ENCODE data around the gene TIGD3.

TIGD3 gene

DNA sequence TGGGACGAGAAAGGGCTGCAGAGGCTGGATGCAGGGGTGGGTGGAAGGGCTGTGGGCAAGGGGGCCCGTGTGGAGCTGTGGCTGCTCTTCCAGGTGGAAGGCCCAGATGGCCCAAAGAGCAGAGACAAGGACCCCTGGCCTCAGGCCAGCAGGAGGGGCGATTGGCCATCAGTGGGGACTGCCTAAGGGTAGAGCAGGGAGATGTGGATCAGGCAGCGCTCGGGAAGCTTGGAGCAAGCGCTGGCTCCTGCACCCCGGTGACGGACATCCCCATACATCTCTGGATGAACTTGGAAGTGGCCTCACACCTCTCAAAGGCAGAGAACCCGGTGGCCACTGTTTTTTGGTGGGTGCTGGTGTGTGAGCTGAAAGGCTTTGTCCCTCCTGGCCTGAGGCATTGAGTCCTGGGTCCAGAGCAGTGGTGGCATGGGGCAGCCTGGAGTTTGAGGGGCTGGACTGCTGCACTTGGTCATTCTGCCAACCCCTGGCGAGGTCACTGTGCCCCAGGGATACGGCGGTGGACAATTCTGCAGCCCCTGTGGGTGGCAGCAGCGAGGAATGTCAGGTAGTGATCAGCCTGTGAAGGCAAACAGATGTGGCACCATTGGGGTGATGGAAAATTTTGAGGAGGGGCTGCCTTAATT lies 37.8 kb downstream of the TIGD3 start:
- DNase-seq: no peak

DNA sequence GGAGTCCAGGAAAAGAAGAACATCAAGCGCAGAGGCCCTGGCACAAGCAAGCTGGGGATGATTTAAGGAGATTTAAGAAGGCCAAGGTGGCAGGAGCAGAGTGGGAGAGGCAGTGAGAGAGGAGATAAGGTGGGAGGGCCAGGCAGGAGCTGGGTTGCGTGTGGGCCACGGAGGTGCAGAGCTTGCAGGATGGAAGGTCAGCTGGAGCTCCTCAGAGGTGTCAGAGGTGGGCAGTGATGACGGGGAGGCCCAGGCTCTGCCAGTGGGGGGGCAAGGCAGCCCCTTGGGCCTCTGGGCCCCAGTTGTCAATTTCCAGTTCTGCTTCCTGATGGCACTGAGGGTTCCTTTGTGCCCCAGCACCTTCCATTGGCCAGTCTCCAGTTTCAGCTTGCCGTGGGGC lies 38.3 kb downstream of the TIGD3 start:
- DNase-seq: no peak

DNA sequence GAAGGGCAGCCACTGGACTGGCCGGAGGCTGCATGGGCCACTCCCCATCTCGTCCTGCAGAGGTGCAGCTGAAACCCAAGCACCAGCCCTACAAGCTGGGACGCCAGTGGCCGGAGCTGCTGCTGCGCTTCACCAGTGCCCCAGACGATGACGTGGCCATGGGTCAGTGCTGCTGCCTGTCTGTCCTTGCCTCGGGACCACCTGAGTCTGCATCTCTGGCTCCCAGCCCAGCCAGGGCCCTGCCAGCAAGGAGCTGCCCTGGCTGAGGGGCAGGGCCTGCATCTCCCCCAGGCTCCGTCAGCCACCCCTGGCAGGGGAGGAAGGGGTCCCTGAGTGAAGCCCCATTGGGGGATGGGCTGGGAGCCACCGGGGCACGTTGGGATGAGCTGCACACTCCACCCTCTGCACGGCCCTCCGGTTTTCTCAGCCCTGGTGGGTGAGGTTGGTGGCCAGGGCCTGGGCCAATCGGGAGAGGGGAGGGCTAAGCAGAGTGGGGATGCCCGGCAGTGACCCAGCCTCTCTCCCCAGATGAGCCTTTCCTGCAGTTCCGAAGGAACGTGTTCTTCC lies 39.0 kb downstream of the TIGD3 start:
- DNase-seq: no peak

GRCh38 chr11:65394125-65394536 lies 39.6 kb downstream of the TIGD3 start:
- no peak for DNase-seq

- DNase-seq: no peak
These were observed 41.5 kb downstream of the TIGD3 start for GRCh38 chr11:65395961-65396530.

DNA sequence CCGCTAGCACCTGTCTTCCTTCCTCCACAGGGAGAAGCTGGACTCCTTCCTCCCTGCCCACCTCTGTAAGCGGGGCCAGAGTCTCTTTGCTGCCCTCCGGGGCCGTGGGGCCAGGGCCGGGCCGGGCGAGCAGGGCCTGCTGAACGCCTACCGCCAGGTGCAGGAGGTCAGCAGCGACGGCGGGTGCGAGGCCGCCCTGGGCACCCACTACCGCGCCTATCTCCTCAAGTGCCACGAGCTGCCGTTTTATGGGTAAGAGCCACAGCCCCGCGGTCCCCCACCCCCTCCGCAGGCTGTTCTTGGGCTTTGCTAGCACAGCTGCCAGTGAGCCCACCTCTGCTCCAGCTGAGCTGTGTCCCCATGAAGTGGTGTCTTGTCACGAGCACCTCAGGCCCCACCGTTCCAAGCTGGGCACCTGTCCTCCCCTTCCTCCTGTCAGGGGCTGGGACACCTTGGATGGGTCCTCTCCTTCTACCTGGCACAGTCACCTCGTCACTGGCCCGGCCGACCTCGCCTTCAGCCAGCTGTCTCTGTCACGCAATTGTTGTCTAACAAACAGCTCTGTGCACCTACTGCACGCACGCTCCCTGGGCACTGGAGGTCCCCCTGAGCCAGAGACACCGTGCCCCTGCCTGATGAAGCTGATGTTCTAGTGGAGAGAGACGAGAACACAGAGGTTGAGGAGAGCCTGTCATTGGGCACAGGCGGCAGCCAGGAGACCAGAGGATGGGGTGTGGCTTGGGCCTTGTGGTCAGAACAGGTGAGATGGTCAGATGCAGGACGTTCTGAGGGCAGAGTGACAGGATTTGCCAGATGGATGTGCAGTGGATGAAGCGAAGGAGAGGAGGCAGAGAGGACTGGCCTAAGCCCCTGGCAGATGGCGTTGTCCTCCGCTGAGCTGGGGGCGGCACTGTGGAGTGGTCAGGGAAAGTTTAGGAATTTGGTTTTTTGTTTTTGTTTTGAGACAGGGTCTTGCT lies 42.5 kb downstream of the TIGD3 start:
- DNase-seq: no peak

DNA sequence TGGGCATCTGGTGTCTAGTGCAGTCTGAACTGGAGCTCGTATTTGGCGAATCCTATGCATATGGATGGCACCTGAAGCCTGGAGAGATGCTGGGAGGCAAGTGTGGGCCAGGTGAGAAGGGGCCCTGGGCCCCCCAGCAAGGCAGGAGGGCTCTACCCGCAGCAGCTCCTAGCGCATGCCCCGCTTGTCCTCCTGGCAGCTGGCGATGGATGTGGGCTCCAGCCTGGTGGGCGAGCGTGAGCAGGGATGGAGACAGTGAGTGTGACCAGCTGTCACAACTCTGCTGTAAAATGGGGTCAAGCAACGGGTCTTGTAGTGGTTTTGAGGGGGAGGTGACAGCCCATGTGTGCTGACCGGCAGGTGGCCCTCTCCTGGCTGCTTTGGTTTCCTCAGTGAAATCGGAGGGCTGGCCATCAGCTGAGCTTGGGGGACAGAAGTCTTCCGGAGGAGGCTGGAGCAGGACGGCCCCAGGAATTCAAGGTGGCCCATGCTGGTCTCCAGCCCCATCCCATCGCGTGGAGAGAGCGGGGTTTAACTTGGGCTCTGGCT lies 43.9 kb downstream of the TIGD3 start:
- no peak for DNase-seq

DNA sequence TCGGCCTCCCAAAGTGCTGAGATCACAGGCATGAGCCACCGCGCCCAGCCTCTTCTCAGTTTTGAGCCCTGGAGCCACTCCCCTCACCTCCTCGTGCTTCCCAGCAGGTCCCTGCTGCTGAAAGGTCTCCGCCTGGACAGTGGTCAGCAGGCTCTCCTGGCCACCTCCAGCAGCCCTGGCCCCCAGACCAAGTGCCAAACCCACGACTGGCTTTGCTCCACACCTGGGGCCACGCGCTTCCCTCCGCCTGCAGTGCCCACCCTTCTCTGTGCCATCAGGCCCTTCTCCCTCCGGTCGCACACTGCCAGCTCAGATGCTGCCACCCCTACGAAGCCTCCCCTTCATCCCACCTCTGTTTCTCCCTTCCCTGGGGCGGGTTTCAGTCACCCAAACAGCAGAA lies 44.7 kb downstream of the TIGD3 start:
- no peak for DNase-seq

DNA sequence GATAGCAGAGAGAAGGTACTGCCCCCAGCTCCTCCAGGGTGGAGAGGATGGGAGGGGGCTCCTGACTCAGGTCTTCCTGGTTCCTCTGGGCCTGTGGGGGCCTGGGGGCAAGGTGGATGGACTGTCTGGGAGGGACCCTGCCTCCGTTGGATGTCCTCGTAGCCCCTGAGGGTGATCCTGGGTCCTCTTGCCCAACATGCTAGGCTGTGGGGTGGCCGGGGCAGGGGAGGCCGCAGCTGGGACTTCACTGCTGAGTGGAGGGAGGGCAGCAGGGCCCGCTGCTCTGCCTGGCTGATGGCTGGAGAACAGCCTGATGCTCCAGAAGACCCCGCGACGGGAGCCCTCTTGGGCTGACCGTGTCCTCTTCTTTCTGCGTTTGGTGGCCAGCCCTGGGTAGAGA lies 45.3 kb downstream of the TIGD3 start:
- no peak for DNase-seq

DNA sequence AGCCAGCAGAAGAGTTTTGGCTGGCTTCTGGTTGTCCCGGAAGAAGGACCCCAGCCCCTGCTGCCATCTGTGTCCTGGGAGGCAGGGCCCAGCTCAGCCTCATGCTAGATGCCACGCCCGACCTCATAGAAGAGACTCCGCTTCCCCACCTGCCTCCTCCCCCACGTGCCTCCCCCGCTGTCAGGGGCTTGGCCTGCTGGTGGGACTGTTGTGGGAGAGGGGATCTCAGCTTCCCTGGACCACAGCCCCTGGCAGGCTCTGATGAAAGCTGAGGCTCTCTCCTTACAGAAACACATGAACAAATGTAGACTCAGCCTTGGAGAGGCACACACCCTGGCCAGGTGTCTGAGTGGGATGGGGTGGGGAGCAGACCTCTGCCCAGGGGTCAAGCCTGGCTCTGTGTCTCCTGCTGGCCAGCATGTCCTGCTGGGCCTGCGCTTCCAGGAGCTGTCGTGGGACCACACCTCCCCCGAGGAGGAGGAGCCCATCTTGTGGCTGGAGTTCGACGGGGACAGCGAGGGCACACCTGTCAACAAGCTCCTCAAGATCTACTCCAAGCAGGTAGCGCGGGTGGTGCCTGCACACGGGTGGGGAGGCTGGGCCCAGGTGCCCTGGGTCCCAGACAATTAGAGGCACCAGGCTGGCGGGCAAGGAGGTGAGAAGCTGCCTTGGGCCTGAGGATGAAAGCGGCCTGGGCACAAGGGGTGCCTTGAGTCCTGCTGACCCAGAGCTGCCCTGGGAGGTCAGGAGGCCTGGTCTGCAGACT lies 45.9 kb downstream of the TIGD3 start:
- no peak for DNase-seq

GRCh38 chr11:65401073-65401802 lies 46.7 kb downstream of the TIGD3 start:
- no peak for DNase-seq

DNA sequence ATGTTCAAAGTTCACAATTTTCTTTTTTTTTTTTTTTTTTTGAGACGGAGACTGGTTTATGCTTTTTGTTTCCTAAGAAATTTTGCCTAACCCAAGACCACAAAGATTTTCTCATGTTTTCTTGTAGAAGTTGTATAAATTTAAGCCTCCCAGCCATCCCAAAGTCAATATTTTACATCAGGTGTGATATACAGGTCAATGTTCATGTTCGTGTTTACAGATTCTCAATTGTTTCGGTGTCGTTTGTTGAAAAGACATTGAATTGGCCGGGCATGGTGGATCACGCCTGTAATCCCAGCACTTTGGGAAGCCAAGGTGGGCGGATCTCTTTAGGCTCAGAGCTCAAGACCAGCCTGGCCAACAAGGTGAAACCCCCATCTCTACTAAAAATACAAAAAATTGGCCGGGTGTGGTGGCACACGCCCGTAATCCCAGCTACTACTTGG lies 47.3 kb downstream of the TIGD3 start:
- DNase-seq: no peak

GRCh38 chr11:65402790-65403189 lies 48.2 kb downstream of the TIGD3 start:
- DNase-seq: no peak

DNA sequence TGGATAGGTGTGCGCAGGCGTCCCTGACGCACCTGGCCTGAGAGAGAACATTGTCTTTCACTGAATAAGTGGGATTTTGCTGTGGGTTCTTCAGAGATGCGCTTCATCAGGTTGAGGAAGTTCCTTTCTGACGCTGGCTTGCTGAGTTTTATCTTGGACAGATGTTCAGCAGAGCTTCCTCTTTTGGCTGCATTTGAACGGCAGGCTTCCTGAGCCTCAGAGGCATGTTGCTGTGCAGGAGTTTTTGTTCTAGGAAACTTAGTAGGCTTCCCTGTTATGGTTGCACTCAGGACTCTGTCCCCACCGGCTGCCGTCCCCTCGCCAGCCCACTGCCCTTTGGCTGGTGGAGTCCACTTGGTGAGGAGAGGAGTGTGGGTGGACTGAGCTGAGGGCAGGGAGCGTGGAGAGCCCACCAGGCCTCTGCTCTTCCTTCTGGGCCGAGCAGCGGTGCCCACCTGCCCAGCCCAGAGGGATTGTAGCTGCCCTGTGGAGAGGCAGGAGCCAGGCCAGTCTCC lies 49.1 kb downstream of the TIGD3 start:
- no peak for DNase-seq

GRCh38 chr11:65404210-65404609 lies 49.7 kb downstream of the TIGD3 start:
- no peak for DNase-seq

DNA sequence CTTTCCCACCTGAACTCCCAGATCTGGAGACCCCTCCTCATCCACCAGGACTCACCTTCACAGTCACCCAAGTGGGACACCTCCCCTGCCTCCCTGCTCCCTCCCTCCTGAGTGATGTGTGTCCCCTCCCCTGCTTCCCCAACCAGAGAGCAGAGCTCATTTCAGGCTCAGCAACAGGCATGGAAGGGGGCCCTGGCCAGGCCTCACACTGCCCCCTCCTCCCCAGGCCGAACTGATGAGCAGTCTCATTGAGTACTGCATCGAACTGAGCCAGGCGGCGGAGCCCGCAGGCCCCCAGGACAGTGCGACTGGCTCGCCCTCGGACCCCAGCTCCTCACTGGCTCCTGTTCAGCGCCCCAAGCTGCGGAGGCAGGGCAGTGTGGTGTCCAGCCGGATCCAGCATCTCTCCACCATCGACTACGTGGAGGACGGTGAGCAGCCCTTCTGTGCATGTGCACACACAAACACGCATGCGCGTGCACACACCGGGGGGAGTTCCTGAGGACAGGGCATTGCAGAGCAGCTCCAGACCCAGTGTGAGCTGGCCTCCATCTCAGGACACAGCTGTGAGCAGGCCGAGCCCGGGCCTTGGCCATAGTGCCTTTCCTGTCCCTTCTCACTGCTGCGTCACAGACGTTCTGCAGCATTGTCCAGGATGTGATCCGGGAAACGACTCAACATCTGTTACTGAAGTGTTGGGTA lies 50.2 kb downstream of the TIGD3 start:
- DNase-seq: no peak

All from NCI-H1694 treated with DMSO at 0.1 percent for 48 hours (cell line).